ENCODE measurements around the gene AAR2.

The AAR2 gene

DNA sequence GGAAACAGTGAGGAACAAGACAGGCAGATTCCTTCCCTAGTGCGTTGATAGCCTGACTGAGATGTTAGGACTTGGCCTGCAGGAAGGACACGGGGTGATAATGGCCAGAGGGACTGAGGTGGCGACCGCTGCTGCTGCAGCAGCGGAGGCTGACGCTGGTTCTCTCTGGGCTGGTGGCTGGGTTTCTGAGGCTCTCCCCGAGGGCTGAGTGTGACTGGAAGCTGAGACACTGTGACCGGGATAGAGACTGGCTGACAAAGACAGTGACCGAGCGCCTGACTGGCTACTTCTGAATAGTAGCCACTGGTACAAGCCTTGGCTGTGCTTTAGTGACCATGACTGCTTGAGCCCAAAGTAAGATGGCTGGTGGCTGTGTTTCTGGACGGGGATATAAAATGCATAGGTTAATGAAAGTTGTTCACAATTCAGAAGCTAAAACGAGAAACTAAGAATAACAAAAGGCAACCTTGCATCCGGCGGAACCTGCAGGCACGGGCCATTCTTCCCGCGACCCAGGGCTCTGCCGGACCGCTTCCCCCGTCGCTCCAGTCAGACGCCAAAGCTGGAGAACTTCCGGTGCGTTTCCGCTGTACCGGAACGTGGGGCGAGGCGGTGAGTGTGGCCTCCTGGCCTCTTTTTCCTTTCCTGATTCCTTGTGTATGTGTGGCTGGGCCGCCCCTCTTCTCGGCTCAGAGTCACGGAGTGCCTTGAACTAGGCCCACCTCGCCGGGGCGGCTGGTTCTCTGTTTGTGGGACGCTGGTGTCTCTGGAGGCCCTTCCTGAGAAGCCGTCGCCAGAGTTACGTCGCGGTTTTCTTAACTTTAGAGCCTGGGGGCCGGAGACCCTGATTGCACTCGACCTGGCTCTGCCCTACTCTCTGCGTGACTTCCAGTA is at the start of gene AAR2:
AAR2 (plus strand) TSS at position 587 of the 894 bp plus-strand sequence. CDS start 3,391 bp downstream, outside the sequence.
- DNase-seq (ENCODE audit: low spot score): peak; percentile 70

DNA sequence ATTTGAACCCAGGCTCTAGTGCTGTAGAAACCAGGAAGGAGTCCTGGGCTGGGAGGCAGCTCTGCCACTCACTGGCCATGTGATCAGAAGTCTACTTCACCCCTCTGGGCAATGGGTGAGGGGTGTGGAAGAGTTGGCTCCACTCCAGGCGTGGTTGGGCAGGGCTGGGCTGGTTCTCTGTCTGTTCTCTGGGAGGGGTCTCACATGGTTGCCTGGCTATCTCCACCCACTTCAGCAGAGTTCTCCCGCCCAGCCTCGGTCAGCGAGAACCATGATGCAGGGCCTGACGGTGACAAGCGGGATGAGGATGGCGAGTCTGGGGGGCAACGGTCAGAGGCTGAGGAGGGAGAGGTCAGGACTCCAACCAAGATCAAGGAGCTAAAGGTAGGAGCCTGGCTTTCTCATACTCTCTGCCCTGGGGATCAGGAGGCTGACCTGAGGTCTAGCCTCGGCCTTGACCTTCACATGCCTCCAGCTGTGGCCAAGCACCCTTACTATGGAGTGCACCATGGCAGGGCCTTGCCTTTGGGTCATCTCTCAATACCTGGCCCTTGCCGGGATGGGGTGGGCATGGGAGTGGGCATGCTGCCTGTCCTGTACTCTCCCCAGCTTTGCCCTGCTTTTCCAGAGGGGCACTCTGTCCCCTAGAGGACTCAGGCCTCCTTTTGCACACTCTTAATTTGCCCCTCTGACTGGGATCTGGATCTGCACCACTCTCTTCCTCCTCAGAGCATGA is 42.1 kb upstream of the AAR2 start:
- DNase-seq (ENCODE audit: low spot score): no peak

- DNase-seq (ENCODE audit: low spot score): no peak
Measured at GRCh38 chr20:36196676-36197075, 39.6 kb upstream of the AAR2 start.

GRCh38 chr20:36197271-36197670 is 39.0 kb upstream of the AAR2 start:
- DNase-seq (ENCODE audit: low spot score): no peak

DNA sequence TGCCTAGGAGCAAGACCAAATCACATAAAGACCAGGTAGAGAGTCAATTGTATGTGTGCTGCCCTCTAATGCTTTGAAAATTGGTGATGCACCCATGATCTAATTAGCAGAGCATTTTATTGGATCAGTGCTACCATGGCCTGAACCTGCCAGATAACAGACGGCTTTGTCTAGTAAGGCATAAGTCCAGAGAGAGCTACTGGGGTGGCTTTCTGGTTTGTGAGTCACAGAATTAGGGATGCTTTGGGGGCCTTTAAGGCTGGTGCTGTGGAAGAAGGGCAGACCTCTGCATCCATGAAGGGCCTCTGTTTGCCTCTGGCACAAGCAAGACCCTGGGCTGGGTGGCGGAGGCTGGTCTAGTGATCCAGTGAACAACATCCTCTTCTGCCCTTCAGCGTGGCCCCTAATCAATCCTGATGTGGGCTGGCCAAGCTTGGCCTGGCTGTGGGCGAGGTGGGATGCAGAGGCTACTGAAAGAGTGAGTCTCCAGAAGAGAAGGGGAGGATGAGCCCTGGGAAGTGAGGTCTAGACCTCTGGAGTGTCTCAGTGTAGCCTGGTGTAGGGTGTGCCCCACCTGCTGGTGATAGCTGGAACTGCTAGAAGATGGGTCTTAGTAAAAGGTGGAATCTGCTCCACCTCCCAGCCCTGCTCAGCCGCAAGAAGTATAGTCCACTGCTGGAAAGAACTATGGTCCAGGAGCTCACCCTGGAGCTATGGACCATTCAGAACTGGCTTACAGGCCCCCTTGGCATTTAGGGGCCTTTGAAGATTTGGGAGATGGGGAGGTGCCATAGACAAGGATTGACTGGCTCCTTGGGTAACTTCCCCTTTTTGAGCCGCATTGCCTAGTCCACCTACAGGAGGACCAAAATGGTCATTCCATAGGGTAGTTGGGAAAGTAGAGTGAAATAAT is 36.7 kb upstream of the AAR2 start:
- peak; percentile 75 for DNase-seq (ENCODE audit: low spot score)

GRCh38 chr20:36200451-36200850 is 35.8 kb upstream of the AAR2 start:
- DNase-seq (ENCODE audit: low spot score): no peak

GRCh38 chr20:36201198-36201597 is 35.1 kb upstream of the AAR2 start:
- no peak for DNase-seq (ENCODE audit: low spot score)

GRCh38 chr20:36202891-36203338 is 33.4 kb upstream of the AAR2 start:
- peak; percentile 74 for DNase-seq (ENCODE audit: low spot score)

GRCh38 chr20:36203861-36204260 is 32.4 kb upstream of the AAR2 start:
- DNase-seq (ENCODE audit: low spot score): no peak

- no peak for DNase-seq (ENCODE audit: low spot score)
Measured at GRCh38 chr20:36205026-36205425, 31.3 kb upstream of the AAR2 start.

GRCh38 chr20:36206068-36206467 is 30.2 kb upstream of the AAR2 start:
- no peak for DNase-seq (ENCODE audit: low spot score)

DNA sequence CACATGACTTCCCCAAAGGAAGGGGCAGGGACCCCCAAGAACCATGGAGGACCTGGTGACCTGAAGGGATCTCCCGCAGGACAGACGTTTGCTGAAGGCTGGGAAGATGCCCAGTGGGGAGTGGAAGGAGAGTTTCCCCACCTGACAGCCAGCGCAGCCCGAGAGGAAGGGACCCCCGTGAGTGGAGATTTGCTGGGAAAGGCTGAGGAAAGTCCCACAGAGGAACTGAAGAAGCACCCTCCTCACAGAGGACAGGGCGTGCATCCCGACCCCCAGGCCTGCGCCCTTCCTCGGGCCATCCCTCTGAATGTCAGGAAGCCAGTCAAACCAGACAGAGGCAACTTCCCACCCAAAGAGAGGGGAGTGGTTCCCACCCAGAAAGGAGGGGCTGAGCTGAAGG is 29.6 kb upstream of the AAR2 start:
- DNase-seq (ENCODE audit: low spot score): no peak

DNA sequence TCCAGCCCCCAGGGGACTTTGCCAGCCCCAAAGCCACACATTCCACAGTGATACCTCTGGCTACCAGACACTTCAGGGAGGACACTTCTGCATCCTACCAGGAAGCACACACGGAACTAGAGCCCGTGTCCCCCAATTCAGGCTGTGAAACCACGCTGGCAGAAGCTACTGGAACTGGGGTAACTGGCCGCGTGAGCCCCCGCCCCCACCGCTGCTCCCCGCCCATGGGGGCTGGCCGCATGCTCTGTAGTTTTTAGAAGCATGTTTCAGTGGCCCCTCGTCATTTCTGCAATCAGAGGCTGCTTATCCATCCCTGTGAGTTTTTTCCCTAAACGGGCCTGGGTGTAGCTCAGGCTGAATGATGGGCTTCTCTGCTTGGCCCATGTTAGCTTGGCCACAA is 28.7 kb upstream of the AAR2 start:
- DNase-seq (ENCODE audit: low spot score): no peak

- no peak for DNase-seq (ENCODE audit: low spot score)
Measured at GRCh38 chr20:36208257-36208656, 28.0 kb upstream of the AAR2 start.

DNA sequence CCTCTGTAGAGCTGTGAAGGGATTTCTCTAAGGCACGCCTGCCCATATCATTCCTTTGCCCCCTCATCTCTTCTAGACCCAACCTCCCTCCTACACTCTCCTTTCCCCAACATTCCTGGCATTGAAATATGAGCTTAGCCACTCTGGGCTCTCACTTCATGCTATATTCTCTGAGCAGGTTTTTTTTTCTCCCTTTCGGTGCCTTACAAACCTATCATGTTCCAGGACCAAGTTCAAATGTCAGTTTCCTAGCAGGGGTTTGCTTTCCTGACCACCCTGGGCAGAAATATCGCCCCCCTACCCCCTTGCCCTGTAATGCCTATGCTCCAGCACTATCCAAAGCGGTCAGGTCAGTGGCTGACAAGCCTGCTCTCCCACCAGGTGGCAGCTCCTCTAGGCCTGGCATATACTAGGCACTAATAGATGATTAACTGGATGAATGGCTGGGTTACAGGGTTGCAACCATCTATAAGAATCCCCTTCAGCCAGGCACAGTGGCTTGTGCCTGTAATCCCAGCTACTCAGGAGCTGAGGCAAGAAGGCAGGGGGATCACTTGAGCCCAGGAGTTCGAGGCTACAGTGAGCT is 25.7 kb upstream of the AAR2 start:
- no peak for DNase-seq (ENCODE audit: low spot score)

- DNase-seq (ENCODE audit: low spot score): no peak
Measured at GRCh38 chr20:36213362-36213761, 22.9 kb upstream of the AAR2 start.

DNA sequence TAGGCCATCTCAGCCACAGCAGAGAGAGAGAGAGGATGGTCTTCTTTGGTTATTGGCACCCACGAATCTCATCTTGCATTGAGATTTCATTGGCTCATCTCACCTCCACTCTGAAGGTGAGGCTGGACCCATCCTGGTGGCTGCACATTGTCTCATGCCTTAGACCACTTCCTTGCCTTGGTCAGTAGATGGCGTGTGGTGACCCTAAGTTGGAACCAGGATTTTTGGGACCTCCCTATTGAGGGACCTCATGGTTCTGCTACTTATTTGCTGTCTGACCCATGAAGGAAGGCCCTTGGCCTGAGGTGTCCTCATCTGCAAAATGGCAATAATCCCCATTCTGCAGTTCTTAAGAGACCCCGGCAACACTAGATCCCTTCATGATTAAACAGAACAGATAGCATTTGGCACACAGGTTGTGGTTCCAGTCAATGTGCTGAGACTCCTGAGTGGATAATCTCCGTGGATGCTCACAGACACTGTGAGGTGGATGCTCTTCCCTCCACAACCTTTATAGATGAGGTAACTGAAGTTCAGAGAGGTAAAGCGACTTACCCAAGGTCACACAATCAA is 21.5 kb upstream of the AAR2 start:
- peak; percentile 3 for DNase-seq (ENCODE audit: low spot score)

DNA sequence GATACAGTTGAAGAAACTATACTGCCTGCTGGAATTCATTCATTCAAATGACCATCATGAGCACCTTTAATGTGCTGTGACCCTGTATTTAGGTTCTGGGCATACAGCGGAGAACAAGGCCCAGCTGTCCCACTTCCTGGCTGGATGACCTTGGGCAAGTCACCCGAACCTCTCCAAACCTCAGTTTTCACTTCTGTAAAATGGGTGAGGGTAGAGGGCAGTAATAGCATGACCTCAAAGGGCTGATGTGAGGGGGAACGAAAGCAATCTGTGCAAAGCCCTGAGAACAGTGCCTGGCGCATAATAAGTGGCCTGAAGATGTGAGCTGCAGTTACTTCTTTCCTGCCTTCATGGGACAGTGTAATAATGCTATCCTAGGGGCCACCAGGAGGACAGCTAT is 20.5 kb upstream of the AAR2 start:
- no peak for DNase-seq (ENCODE audit: low spot score)

DNA sequence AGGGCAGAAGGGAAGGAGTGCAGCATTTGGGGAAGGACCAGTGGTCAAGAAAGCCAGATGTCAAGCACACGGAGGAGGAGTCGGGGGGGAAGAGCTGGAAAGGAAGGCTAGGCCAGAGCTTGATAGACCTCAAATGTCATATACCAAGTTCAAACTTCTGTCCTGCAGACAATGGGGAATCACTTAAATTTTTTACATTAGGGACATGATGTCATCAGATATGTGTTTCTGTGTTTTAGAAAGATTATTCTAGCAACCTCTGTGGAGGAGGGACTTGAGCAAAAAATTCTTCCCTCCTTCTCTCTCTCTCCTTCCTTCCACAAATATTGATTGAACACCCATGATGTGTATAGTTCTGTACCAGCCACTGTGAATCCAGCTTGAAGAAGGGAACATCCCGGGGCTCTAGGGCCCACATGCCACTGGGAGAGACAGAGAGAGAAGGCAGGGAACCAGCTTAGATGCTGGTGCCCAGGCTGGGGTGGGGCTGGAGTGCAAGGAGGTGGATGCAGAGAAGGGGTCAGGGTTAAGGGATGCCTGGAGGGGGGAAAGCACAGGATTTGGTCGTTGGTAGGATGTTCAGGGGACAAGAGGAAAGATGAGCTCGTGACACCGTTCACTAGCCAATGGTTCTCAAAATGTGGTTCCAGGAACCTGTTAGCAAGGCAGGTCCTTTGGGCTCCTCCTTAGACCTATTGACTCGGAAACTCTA is 19.8 kb upstream of the AAR2 start:
- no peak for DNase-seq (ENCODE audit: low spot score)

DNA sequence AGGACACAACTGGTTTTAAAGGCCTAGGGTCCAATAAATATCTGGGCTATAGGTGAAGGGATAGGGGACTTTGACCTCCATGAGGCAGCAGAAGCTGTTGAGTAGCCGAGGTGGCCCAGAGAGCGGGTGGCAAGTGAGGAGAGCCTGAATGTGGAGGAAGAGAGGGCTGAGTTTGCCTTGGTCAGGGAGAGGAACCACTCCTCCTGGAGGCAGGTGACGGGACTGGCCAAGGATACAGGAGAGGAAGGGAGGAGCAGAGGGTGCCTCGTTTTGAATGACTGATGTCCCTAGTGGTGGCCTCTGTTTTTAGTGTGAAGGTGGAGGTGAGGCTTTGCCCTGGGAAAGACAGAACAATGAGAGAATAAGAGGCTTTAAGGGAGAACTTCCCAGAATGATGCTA is 19.1 kb upstream of the AAR2 start:
- DNase-seq (ENCODE audit: low spot score): no peak

All from CD4-positive, alpha-beta T cell treated with Interleukin-15 for 4 hours (primary cell).